Measurements from ENCODE around the gene NT5E. TPM values are rescaled to one million over a fixed set of nuclear protein-coding genes. Genes with fewer than 3 reads are reported as not detected.
A peak's percentile ranks its signal among the peaks of the same experiment; 100 is the strongest.

The NT5E gene
- total and polyA plus RNA-seq, 2 of the 13 experiments (the other 11 are each of a cell fraction or from before 2014, with no cell fraction given) = 9.5 to 33.0 TPM

GRCh38 chr6:85449818-85450759 lies at the start of gene NT5E (continued):
- TF ChIP-seq ZNF431 (CRISPR knock-in tag; IDR thresholded peaks at IDR 0.05; ENCODE audit: borderline replicate concordance, low read depth) (no peak; the same call in 1 of the 2 replicates), SMAD1 (CRISPR knock-in tag; IDR thresholded peaks at IDR 0.05; ENCODE audit: borderline replicate concordance, low read depth) (peak; percentile 92; the same call in 1 of the 2 replicates), KLF11 (CRISPR knock-in tag; IDR thresholded peaks at IDR 0.05) (no peak), ZFYVE20 (CRISPR knock-in tag; IDR thresholded peaks at IDR 0.05; ENCODE audit: borderline replicate concordance, low read depth) (no peak), RFX1 (IDR thresholded peaks at IDR 0.05) (no peak), KAT2B (IDR thresholded peaks at IDR 0.05; ENCODE audit: borderline replicate concordance, low read depth, low read length) (no peak), KMT2A (CRISPR knock-in tag; IDR thresholded peaks at IDR 0.05) (peak; percentile 65; the same call in 1 of the 2 replicates), GTF3A (CRISPR knock-in tag; conservative IDR thresholded peaks at IDR 0.05) (no peak), TCF12 (IDR thresholded peaks at IDR 0.05) (no peak), TCF12 (CRISPR knock-in tag; IDR thresholded peaks at IDR 0.05) (peak; percentile 84; the same call in 1 of the 2 replicates), GATAD2A (CRISPR knock-in tag; IDR thresholded peaks at IDR 0.05) (no peak), HDAC2 (CRISPR knock-in tag; IDR thresholded peaks at IDR 0.05) (no peak), CAMTA2 (CRISPR knock-in tag; IDR thresholded peaks at IDR 0.05; ENCODE audit: borderline replicate concordance) (0 out of 2 replicates have a peak, but pooled peaks have one; percentile 69), USF2 (IDR thresholded peaks at IDR 0.05; ENCODE audit: low read depth, low read length) (no peak), USF2 (CRISPR knock-in tag; IDR thresholded peaks at IDR 0.05; ENCODE audit: borderline replicate concordance) (no peak), BATF2 (CRISPR knock-in tag; IDR thresholded peaks at IDR 0.05) (no peak), GABPA (IDR thresholded peaks at IDR 0.05; ENCODE audit: low read depth, low read length) (no peak), GABPA (CRISPR knock-in tag; IDR thresholded peaks at IDR 0.05; ENCODE audit: low read depth) (no peak), ETS1 (CRISPR knock-in tag; IDR thresholded peaks at IDR 0.05) (no peak), ZNF260 (CRISPR knock-in tag; IDR thresholded peaks at IDR 0.05; ENCODE audit: borderline replicate concordance, low read depth) (no peak), NR2F1 (CRISPR knock-in tag; IDR thresholded peaks at IDR 0.05) (peak; percentile 43 to 56; a peak in 3 of 4 replicates), ESRRA (CRISPR knock-in tag; IDR thresholded peaks at IDR 0.05; ENCODE audit: low read depth) (peak; percentile 28; the same call in 1 of the 2 replicates), SRF (IDR thresholded peaks at IDR 0.05; ENCODE audit: low read depth, low read length) (no peak), ZNF367 (CRISPR knock-in tag; IDR thresholded peaks at IDR 0.05; ENCODE audit: borderline replicate concordance) (no peak), ZBTB14 (CRISPR knock-in tag; IDR thresholded peaks at IDR 0.05) (peak; percentile 17; the same call in 1 of the 2 replicates), MLLT10 (CRISPR knock-in tag; IDR thresholded peaks at IDR 0.05) (no peak)

Data from HepG2 (cell line).